Muscle layer of colon (tissue), 2 donors: ENCODE results near the gene SYT17.

Experiments used
- H3K27ac ChIP-seq: one replicate; pipeline ENCODE4 v1.7.0; 2013; ENCODE audit warnings: low read depth, mild to moderate bottlenecking, low read length, moderate library complexity
- H3K27me3 ChIP-seq, 2 donors: one replicate each; pipeline ENCODE4 v1.7.0; 2013; ENCODE audit warnings: low read length in 2 of 2, mild to moderate bottlenecking in 2 of 2; ENCODE audit not compliant: insufficient read depth in 2 of 2, control insufficient read depth in 1 of 2
- H3K36me3 ChIP-seq: one replicate; pipeline ENCODE4 v1.7.0; 2013; ENCODE audit warnings: mild to moderate bottlenecking, low read length; ENCODE audit not compliant: insufficient read depth
- H3K4me1 ChIP-seq: one replicate; pipeline ENCODE4 v1.7.0; 2013; ENCODE audit warnings: mild to moderate bottlenecking, low read length; ENCODE audit not compliant: insufficient read depth
- H3K4me3 ChIP-seq, 2 donors: one replicate each; pipeline ENCODE4 v1.7.0; 2013; ENCODE audit warnings: low read length in 2 of 2, low read depth in 1 of 2, mild to moderate bottlenecking in 1 of 2, moderate library complexity in 1 of 2
- H3K9ac ChIP-seq: one replicate; pipeline ENCODE4 v1.7.0; 2013; ENCODE audit warnings: low read length
- H3K9me3 ChIP-seq: one replicate; pipeline ENCODE4 v1.7.0; 2013; ENCODE audit warnings: mild to moderate bottlenecking, low read length
- donor health status: abdominal sarcoma.
- donor health status: Adenocarcinoma of cecum.

Gene SYT17, protein sequence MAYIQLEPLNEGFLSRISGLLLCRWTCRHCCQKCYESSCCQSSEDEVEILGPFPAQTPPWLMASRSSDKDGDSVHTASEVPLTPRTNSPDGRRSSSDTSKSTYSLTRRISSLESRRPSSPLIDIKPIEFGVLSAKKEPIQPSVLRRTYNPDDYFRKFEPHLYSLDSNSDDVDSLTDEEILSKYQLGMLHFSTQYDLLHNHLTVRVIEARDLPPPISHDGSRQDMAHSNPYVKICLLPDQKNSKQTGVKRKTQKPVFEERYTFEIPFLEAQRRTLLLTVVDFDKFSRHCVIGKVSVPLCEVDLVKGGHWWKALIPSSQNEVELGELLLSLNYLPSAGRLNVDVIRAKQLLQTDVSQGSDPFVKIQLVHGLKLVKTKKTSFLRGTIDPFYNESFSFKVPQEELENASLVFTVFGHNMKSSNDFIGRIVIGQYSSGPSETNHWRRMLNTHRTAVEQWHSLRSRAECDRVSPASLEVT

DNA sequence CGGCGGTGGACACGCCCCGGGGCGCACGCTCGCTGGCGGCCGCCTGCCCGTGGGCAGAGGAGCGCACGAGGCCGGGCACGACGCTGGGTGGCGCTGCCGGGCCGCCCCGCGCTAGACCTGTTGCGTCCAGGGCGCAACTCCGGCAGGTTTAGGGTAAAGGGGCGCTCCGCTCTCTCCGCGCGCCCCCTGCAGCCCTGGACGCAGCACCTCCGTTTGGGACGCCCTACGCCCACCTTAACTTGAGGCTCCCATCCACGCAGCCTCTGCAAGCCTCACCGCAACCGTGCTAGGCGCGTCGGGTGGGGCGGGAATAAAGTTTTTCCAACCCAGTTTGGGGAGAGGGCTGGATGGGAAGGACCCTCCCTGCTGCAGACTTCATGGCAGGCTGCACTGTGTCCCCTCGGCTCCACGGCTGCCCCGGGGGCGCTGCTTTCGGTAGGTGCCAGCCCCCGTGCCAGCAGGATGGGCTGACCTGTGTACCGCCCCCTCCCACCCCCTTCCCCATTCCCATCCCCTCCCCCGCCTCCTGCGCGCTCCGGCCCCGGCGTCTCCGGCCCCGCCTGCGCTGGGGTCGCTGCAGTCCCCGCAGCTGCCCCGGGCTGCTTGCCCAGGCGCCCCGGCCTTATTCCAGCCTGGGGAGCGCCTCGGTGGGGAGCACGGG is at the start of gene SYT17:
Gene SYT17 (plus strand): TSS at position 531 of the 661 bp plus-strand sequence. CDS start 407 bp downstream, outside the sequence.
- H3K27me3 ChIP-seq: peaks cover 0 to 15% of the 10 kb centered on the region in 2 donors
- no peak within 1 kb of the TSS for H3K27ac ChIP-seq
- no peaks in the 10 kb centered on the region for H3K4me1 ChIP-seq
- H3K9me3 ChIP-seq: no peaks in the 10 kb centered on the region
- H3K9ac ChIP-seq: no peak within 1 kb of the TSS
- H3K4me3 ChIP-seq: peak within 1 kb of the TSS in 1 of 2 donors; percentile 39
- H3K36me3 ChIP-seq: no peaks in the 10 kb centered on the region

- Histone ChIP-seq H3K27ac (peak overlapping the region; percentile 48), H3K9me3 (no peaks in the 10 kb centered on the region), H3K4me1 (peaks cover 51% of the 10 kb centered on the region), H3K27me3 (no peaks in the 10 kb centered on the region), H3K9ac (peak overlapping the region; percentile 31), H3K36me3 (peaks cover 19% of the 10 kb centered on the region), H3K4me3 (peak overlapping the region in 1 of 2 donors; percentile 56)
Measured at GRCh38 chr16:19118938-19119431, 49.1 kb upstream of the SYT17 start.

DNA sequence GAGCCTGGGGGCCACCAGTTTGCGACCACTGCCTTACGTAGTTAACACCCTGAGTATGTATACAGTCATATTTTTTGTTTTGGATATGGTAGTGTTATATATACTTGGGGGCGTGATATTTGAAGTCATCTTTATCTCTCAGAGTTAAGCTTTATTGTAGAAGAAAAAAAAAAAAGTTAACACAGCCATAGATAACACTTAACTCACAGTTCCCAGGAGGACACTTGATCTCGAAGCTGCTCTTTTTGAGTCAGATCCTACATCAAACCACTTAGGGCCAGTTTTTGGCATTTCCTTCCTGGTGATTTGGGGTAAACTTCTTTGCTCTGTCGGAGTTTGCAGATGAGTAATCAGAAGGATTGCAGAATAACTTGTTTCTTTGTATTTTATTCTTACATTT is 48.5 kb upstream of the SYT17 start:
- Histone ChIP-seq H3K9me3 (no peaks in the 10 kb centered on the region), H3K36me3 (peaks cover 19% of the 10 kb centered on the region), H3K4me1 (peaks cover 51% of the 10 kb centered on the region), H3K9ac (no peak overlapping the region), H3K27ac (peak overlapping the region; percentile 48), H3K4me3 (peak overlapping the region in 1 of 2 donors; percentile 56), H3K27me3 (no peaks in the 10 kb centered on the region)

- Histone ChIP-seq H3K9me3 (no peaks in the 10 kb centered on the region), H3K4me1 (peaks cover 21% of the 10 kb centered on the region), H3K27me3 (no peaks in the 10 kb centered on the region), H3K36me3 (peaks cover 9% of the 10 kb centered on the region), H3K9ac (no peak overlapping the region), H3K4me3 (no peak overlapping the region), H3K27ac (no peak overlapping the region)
Measured at GRCh38 chr16:19123535-19124178, 44.4 kb upstream of the SYT17 start.

- Histone ChIP-seq H3K9me3 (no peaks in the 10 kb centered on the region), H3K27me3 (no peaks in the 10 kb centered on the region), H3K4me3 (no peak overlapping the region), H3K9ac (no peak overlapping the region), H3K36me3 (peaks cover 7% of the 10 kb centered on the region), H3K4me1 (peaks cover 22% of the 10 kb centered on the region), H3K27ac (no peak overlapping the region)
Measured at GRCh38 chr16:19126300-19126699, 41.7 kb upstream of the SYT17 start.

DNA sequence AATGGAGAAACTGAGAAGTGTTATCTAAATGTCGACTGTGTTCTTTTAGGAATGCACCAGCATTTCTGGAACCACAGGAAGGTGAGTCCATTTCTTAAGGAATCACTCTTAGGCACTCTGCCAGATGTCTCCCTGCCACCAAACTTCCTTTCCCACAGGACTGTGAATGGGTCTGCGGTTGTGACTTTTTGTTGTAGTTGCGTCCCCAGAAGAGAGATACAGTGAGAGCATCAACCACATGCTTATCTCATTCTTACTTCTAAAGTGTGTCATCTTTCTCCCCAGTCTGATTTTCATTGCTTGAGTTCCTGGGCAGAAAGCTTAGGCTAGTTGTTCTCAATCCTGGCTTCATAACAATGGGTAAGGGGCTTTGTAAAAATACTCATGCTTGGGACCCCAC is 40.8 kb upstream of the SYT17 start:
- H3K4me3 ChIP-seq: no peak overlapping the region
- no peak overlapping the region for H3K27ac ChIP-seq

DNA sequence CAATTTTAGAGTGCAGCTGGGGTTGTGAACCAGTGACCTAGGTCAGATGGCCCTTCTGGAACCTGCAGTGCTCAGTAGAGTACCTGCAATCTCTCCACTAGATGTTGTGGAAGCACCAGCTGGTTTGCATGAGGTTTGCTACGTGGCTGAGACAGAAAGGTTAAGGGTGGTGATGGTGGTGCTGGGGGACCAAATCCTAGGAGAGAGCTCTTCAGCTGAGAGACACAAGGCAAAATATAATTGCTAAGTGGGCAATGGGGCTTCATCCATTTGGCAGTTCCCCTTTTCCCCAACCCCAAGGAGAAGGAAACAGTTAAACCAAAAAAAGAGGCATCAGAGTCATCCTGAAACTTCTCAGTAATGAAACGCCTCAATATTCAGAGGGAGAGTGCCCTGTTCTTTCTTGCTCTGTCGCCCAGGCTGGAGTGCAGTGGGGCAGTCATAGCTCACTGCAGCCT is 40.3 kb upstream of the SYT17 start:
- H3K9me3 ChIP-seq: no peaks in the 10 kb centered on the region
- peaks cover 4% of the 10 kb centered on the region for H3K36me3 ChIP-seq
- no peaks in the 10 kb centered on the region for H3K27me3 ChIP-seq
- no peak overlapping the region for H3K9ac ChIP-seq
- H3K27ac ChIP-seq: no peak overlapping the region
- H3K4me3 ChIP-seq: no peak overlapping the region
- peaks cover 25% of the 10 kb centered on the region for H3K4me1 ChIP-seq

More for the DNA sequence above, 40.8 kb upstream of the SYT17 start:
- Histone ChIP-seq H3K27me3 (no peaks in the 10 kb centered on the region), H3K4me1 (peaks cover 24% of the 10 kb centered on the region), H3K9ac (no peak overlapping the region), H3K9me3 (no peaks in the 10 kb centered on the region), H3K36me3 (peaks cover 4% of the 10 kb centered on the region)

DNA sequence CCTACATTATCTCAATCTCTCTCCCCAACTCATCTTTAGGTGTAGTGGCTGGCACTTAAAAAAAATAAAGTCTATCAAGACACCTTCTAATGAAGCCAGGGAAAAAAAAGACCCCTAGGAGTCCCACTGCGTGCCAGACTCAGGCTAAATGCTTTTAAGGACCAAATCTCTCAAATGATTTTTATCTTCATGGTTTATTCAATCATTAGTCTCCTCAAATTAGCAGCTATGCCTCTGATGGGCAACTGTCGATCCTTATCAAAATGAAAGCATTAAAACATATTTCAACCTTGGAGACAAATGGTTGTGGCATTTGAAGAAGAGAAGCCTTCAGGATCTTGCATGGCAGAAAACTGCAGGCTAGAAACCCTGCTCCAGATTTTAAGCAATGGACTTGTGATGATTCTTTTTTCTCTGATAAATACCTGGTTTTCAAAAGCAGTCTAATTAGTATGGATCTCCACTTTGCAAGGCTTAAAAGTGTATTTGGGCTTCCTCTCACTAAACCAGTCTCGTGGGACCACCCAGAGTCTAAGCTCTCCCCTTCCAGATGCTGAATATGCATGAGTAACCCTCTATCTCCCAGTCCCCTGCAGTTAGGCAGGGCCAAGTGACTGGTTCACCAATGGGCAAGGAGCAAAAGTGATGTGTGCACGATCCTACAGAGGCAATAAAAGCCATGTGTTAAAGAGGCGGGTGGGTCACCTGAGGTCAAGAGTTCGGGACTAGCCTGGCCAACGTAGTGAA is 39.4 kb upstream of the SYT17 start:
- Histone ChIP-seq H3K27me3 (no peaks in the 10 kb centered on the region), H3K4me1 (peaks cover 25% of the 10 kb centered on the region), H3K4me3 (no peak overlapping the region), H3K9me3 (no peaks in the 10 kb centered on the region), H3K9ac (no peak overlapping the region), H3K36me3 (peaks cover 4% of the 10 kb centered on the region), H3K27ac (no peak overlapping the region)

DNA sequence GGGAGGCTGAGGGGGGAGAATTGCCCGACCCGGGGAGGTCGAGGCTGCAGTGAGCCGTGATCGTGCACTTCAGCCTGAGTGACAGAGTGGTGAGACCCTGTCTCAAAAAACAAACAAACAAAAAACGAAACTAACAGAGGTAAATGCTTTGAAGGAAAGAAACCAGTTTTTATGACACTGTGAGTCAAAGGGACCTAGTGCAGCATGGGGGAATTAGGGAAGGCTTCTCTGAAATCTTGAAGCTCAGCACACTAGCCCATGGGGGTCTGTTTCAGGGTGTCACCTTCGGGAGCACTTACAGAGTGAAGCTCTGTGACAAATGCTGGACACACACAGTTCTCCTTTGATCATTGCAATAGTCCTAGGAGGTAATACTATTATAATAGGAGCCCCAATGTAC is 37.7 kb upstream of the SYT17 start:
- H3K4me1 ChIP-seq: peaks cover 25% of the 10 kb centered on the region

GRCh38 chr16:19130852-19131824 is 36.9 kb upstream of the SYT17 start:
- no peaks in the 10 kb centered on the region for H3K27me3 ChIP-seq
- no peaks in the 10 kb centered on the region for H3K36me3 ChIP-seq
- no peaks in the 10 kb centered on the region for H3K9me3 ChIP-seq
- H3K27ac ChIP-seq: peak overlapping the region; percentile 41
- peaks cover 30% of the 10 kb centered on the region for H3K4me1 ChIP-seq
- no peak overlapping the region for H3K4me3 ChIP-seq
- H3K9ac ChIP-seq: peak overlapping the region; percentile 6

More for the DNA sequence above, 37.7 kb upstream of the SYT17 start:
- Histone ChIP-seq H3K27me3 (no peaks in the 10 kb centered on the region), H3K9me3 (no peaks in the 10 kb centered on the region), H3K4me3 (no peak overlapping the region), H3K9ac (peak overlapping the region; percentile 6), H3K27ac (peak overlapping the region; percentile 3), H3K36me3 (peaks cover 4% of the 10 kb centered on the region)
